ENCODE data around the gene EREG.

Gene EREG

DNA sequence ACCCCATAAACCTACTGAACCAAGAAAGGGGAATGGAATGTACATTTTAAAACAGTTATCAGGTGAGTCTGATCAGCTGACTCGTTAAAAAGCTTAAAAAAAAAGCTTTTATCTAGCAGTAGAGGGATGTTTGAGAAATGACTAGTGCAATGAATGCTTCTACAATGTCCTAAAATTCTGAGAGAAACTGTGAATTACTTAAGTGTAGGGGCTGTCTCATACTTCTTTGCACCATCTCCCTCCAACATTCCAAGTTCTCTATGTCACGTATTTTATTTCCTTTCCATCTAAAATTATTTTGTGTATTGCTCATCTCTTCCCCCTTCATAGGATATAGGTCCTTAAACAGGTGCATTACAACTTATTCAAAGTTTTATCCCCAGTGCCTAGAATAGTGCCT, 68.1 kb downstream of the EREG start:
- H3K27me3 ChIP-seq (ENCODE audit: low read depth, low read length) = no peaks in the 10 kb centered on the region

DNA sequence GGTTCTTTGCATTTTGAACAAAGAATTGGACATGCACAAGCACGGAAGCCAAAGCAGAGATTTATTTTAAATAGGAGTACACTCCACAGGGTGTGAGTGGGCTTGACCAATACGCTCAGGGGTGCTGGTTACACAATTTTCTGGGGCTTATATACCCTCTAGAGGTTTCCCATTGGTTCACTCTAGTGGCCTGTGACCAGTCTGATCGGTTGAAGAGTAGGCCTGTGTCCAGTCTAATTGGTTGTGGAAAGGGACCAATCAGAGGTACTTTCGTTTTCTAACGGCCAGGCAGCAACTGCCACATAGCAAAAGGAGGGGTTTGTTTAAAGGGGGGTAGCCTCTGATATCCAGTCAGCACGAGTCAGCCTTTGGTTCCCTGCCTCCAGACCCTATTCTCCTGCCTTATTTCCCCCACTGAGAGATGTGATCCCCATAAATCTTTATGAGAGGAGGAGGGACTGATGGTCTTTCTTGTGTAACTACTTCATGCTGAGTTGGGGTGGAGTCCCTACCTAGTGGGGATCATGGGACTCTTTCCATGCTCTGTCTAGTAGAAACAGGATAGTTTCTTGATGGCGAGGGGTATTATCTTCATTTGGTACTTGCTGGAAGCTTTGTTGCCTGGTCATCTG, 68.7 kb downstream of the EREG start:
- no peak overlapping the region for H3K27ac ChIP-seq (ENCODE audit: low read length)
- no peaks in the 10 kb centered on the region for H3K9me3 ChIP-seq (ENCODE audit: control insufficient read depth in 1 of 2, low read length in 2 of 2)
- H3K4me1 ChIP-seq (ENCODE audit: control insufficient read depth in 1 of 2, insufficient read depth in 2 of 2, low read length in 2 of 2) = no peaks in the 10 kb centered on the region
- H3K36me3 ChIP-seq (ENCODE audit: control insufficient read depth in 1 of 2, insufficient read depth in 2 of 2, low read length in 2 of 2) = no peaks in the 10 kb centered on the region
- H3K27me3 ChIP-seq (ENCODE audit: low read depth, low read length) = no peaks in the 10 kb centered on the region
- H3K4me3 ChIP-seq (ENCODE audit: low read depth in 1 of 2, low read length in 2 of 2) = no peak overlapping the region

More for the DNA sequence above, 68.1 kb downstream of the EREG start:
- Histone ChIP-seq H3K4me1 (ENCODE audit: control insufficient read depth in 1 of 2, insufficient read depth in 2 of 2, low read length in 2 of 2) (no peaks in the 10 kb centered on the region), H3K27ac (ENCODE audit: low read length) (no peak overlapping the region), H3K4me3 (ENCODE audit: low read depth in 1 of 2, low read length in 2 of 2) (no peak overlapping the region), H3K36me3 (ENCODE audit: control insufficient read depth in 1 of 2, insufficient read depth in 2 of 2, low read length in 2 of 2) (no peaks in the 10 kb centered on the region), H3K9me3 (ENCODE audit: control insufficient read depth in 1 of 2, low read length in 2 of 2) (no peaks in the 10 kb centered on the region)

DNA sequence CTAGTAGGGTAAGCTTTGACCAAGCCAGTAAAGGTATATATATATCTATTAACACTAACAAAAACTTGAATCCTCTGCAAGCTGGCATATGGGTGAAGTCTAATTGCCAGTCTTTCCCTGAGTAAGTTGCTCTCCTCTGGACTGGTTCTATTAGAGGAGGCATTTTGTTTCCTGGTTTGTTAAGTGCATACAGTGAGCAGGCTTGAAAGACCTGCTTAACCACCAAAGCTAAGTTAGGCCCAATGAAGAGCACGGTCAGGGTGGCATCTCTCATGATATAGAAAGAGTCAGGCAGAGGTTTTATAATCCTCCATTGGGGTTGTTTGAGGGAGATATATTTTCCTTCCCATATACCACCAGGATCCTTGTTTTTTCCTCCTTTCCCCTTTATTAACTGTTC, 70.4 kb downstream of the EREG start:
- Histone ChIP-seq H3K9me3 (ENCODE audit: control insufficient read depth in 1 of 2, low read length in 2 of 2) (no peaks in the 10 kb centered on the region), H3K36me3 (ENCODE audit: control insufficient read depth in 1 of 2, insufficient read depth in 2 of 2, low read length in 2 of 2) (no peaks in the 10 kb centered on the region), H3K4me1 (ENCODE audit: control insufficient read depth in 1 of 2, insufficient read depth in 2 of 2, low read length in 2 of 2) (no peaks in the 10 kb centered on the region), H3K27me3 (ENCODE audit: low read depth, low read length) (no peaks in the 10 kb centered on the region), H3K27ac (ENCODE audit: low read length) (no peak overlapping the region), H3K4me3 (ENCODE audit: low read depth in 1 of 2, low read length in 2 of 2) (no peak overlapping the region)

- Histone ChIP-seq H3K9me3 (ENCODE audit: control insufficient read depth in 1 of 2, low read length in 2 of 2) (no peaks in the 10 kb centered on the region), H3K27ac (ENCODE audit: low read length) (no peak overlapping the region), H3K4me1 (ENCODE audit: control insufficient read depth in 1 of 2, insufficient read depth in 2 of 2, low read length in 2 of 2) (no peaks in the 10 kb centered on the region), H3K4me3 (ENCODE audit: low read depth in 1 of 2, low read length in 2 of 2) (no peak overlapping the region), H3K27me3 (ENCODE audit: low read depth, low read length) (no peaks in the 10 kb centered on the region), H3K36me3 (ENCODE audit: control insufficient read depth in 1 of 2, insufficient read depth in 2 of 2, low read length in 2 of 2) (no peaks in the 10 kb centered on the region)
Observed at GRCh38 chr4:74437866-74438265, 72.9 kb downstream of the EREG start.
